Measurements from ENCODE around the gene ELL2.

ELL2 gene

GRCh38 chr5:95874246-95874645 is 87.4 kb downstream of the ELL2 start:
- DNase-seq = no peak

DNA sequence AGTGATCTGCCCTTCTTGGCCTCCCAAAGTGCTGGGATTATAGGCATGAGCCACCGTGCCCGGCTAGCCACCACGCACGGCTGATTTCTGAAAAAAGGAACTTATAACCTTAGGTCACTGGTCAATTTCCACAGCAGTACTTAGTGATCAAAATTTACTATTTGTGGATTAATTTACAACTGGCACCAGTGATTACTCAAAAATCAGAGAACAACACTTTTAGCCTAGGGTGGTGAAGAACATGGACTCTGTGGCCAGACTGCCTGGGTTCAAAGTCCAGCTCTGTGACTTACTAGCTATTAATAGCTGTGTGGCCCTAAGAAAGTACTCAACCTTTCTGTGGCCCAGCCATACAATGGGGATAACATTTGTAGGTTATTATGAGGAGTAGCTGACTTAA is 88.3 kb downstream of the ELL2 start:
- no peak for DNase-seq

DNA sequence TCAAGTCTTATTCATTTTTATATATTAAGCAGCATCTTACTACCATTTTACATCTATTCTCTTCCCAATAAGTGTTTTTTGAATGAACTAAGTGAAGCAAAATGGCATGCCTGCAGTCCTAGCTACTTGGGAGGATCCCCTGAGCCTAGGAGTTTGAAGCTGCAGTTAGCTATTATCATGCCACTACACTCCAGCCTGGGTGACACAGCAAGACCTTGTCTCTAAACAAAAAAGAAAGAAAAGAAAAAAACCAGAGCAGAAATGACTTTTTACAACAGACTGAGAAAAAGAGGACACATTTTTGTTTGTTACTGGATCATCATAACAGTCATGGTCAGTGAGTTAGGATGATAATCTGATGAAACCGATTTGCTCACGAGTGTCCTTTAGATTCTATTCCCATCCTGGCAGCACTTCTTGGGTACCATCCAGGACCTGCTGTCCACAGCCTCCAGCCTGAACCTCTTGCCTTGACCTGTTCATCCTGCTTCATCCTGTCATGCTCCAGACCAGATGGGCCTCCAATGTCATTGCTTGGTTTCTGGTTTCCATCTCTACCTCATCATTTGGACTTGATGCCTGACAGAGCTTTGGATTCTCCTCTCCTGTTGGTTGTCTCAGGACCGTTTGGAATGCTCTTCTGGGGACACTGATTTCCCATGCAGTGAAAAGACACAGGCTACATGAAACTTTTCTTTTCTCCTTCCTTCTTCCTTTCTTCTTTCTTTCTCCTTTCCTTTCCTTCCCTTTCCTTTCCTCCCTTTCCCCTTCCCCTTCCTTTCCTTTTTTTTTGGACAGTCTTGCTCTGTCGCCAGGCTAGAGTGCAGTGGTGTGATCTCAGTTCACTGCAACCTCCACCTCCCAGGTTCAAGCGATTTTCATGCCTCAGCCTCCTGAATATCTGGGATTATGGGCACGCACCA is 89.0 kb downstream of the ELL2 start:
- no peak for DNase-seq

GRCh38 chr5:95871146-95871806 is 90.4 kb downstream of the ELL2 start:
- no peak for DNase-seq

DNA sequence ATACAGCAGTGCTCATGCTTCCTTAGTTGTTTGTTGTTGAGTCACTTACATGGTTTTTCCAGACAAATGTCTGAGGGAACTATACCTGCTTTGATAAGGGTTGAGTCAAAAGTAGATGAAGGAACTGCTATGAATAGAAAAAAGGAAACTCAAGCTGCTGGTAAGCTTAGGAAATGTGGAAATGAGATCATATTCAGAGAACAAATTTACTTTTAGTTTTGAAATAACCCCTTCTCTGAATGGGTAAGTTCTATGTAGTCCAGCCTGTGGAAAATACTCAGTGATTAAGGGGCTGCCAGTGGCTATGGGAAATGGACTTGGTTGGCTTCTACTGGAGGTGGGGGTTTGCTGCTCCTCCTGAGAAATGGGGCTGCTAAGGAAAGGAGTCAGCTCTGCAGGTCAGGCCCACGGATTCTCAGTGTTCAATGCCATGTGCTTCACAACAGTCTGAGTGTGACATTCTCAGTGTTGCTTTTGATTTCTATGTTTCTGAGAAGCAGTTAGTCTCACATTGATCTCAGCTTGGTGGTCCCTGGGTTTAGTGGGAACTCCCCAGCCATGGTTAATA is 91.5 kb downstream of the ELL2 start:
- peak; percentile 73 to 77 for DNase-seq

- DNase-seq = peak; percentile 64 to 72
Measured at GRCh38 chr5:95869173-95869855, 92.3 kb downstream of the ELL2 start.

- DNase-seq = no peak
Measured at GRCh38 chr5:95868136-95868535, 93.5 kb downstream of the ELL2 start.

GRCh38 chr5:95866435-95867040 is 95.1 kb downstream of the ELL2 start:
- no peak for DNase-seq

DNA sequence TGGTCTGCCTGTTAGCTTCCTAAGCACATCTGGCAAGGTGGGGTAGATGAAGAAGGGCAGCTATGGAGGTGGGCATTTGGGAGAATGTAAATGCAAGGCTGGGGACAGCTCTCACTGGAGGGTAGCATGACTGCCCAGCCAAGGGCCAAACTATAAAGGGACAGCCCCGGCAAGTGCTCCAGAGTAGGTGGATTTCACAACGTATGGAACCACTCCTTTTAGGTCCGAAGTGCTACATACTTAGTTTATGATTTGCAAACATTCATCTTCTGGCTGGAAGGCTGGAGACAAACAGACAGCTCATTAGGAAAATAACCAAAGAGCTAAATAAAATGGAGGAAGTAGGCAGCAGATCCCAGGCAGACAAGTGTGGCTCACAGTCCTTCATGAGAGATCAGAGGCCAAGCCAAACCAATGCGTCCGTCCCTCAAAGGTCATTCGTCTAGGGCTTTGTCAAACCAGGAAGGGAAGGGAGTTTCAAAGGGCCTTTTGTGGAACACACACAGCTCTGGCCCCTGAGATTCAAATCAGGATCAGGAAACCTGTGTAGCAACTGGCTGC is 96.6 kb downstream of the ELL2 start:
- no peak for DNase-seq

- peak in 1 of 2 experiments; percentile 0 for DNase-seq
Measured at GRCh38 chr5:95864456-95864855, 97.2 kb downstream of the ELL2 start.

DNA sequence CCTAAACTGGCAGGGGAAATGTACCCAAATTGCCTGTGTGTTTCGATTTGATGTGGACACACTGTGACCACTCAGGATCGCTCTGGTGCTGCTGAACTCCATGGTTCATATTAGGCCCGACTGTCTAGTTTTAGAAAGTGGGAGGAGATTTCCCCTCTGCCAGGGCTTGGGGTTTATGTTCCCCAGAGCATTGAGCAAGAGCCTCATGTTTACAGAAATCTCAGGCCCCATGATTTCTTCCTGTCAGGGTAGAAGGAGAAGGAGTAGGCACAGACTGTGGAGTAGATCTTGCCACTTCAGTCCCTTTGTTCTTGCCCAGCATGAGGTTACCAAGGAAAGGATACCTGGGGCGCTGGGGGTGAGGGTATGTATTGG is 98.3 kb downstream of the ELL2 start:
- peak in 1 of 2 experiments; percentile 19 for DNase-seq

DNA sequence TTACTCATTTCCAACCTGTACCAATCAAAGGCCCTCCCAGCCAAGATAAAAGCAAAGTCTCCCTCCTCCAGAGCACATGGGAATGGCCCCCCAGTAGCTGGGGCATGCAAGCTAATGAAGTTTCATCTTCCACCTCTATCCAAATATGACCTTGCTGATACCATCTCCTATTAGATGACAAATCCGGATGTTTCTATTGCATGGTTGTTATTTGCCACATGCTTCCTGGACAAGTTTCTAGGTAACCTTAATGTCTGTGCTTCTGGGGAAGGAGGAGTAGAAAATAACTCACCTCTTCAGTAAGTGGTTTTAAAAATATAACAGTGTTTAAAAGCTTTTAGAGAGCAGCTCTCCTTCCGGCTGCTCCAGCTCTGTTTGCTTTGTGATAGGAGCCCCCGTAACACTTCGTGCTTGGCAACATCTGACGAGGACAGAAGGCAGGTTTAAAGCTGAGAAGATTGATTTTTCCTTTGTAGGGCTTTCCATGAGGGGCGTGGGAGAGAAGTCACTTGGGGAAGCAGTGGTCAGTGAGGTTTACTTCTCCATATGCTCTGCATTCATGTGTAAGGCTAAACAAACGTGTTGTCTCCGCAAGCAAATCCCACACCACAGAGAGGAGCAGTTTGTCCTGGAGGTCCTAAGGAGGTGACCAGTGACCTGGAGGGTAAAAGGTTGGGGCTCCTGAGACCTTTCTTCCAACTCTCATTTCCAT is 98.8 kb downstream of the ELL2 start:
- peak; percentile 20 to 24 for DNase-seq

GRCh38 chr5:95861864-95862561 is 99.6 kb downstream of the ELL2 start:
- DNase-seq = peak; percentile 37 to 51

GRCh38 chr5:95861221-95861863 is 100.3 kb downstream of the ELL2 start:
- DNase-seq = peak; percentile 53 to 55

DNA sequence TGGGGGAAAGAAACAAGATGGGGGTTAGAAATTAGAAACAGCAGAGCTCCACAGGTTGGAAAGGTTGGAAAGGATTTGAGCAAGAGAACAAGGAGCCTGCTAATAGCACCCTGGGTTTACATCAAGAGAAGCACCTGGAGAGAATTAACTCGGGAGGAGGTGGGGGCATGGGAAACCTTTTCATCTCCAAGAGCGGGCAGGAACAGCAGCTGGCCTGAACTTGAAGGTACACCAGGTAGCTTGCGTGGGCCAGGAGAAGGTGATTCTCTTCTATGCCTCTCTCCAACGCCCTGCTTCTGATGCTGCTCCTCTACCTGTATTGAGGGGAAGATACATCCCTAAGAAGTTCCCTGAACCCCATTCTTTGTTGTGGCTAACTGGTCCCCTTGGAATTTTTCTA is 102.0 kb downstream of the ELL2 start:
- DNase-seq = peak; percentile 19 to 21

DNA sequence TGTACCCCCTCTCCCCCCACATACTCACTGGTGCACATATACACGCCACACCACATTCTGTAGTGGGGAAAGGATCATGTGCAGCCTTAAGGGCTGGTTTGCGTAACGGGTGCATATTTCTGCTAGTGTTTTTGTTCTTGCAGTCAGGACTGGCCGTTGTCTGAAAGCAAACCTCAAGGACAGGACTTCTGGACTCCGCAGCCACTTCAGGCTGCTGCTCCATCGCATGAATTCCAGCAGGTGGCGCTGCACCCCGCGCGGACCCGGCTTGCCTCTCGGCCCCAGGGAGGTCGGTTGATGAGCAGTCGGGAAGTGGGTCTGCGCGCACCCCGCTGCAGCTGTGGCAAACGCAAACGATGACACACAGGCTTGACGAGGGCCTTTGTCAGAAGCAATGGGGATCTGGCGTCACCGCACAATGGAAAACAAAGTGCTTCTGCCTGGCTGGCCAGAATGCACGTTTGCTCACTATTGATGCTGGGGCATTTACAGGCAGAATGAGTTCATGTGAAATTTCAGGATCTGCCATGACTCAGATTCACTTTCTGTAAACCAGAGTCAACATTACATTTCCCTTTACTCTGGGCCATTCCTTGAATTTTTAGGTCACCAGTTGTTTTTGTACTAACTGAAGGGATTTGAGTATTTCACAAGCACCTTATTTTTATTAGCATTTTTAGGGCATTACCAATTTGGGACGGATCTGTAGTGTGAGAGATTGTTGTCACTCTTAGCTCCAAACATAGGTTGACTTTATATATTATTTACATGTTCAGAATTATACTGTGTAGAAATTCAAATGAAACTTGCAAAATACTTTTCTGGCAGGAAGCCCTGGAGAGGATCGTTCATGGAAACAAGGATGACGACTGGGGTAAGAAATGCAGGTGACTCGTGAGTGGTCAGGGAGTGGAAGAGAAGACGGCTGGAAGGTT is 102.7 kb downstream of the ELL2 start:
- peak; percentile 94 to 96 for DNase-seq

- peak in 1 of 2 experiments; percentile 36 for DNase-seq
Measured at GRCh38 chr5:95858023-95858461, 103.6 kb downstream of the ELL2 start.

GRCh38 chr5:95857185-95857945 is 104.3 kb downstream of the ELL2 start:
- peak in 1 of 2 experiments; percentile 17 for DNase-seq

Data from activated T-cell treated with anti-CD3 and anti-CD28 coated beads, Interleukin-2, amount 50 U/mL, for 48 hours (primary cell).